ENCODE data around the gene CPSF2. TPM values are rescaled to one million over a fixed set of nuclear protein-coding genes. Genes with fewer than 3 reads are reported as not detected.
A peak's percentile ranks its signal among the peaks of the same experiment; 100 is the strongest.

The CPSF2 gene
- total and polyA plus RNA-seq, 2 of the 13 experiments (the other 11 are each of a cell fraction or from before 2014, with no cell fraction given), result 14.3 to 67.9 TPM

GRCh38 chr14:92121670-92122350, at the start of gene CPSF2, which contains the start of gene NDUFB1 (continued):
- TF ChIP-seq ZNF891 (CRISPR knock-in tag; IDR thresholded peaks at IDR 0.05) (no peak), ATF4 (CRISPR knock-in tag; IDR thresholded peaks at IDR 0.05) (no peak), ZBTB26 (CRISPR knock-in tag; IDR thresholded peaks at IDR 0.05; ENCODE audit: borderline replicate concordance) (no peak), ZNF235 (CRISPR knock-in tag; IDR thresholded peaks at IDR 0.05; ENCODE audit: borderline replicate concordance) (no peak), ZFX (CRISPR knock-in tag; IDR thresholded peaks at IDR 0.05; ENCODE audit: low read depth) (peak; percentile 86; the same call in 1 of the 2 replicates), RORA (CRISPR knock-in tag; IDR thresholded peaks at IDR 0.05) (no peak), ARHGAP35 (CRISPR knock-in tag; IDR thresholded peaks at IDR 0.05; ENCODE audit: borderline replicate concordance) (no peak), DMAP1 (CRISPR knock-in tag; IDR thresholded peaks at IDR 0.05) (peak; percentile 71; the same call in 1 of the 2 replicates), ZBTB10 (CRISPR knock-in tag; IDR thresholded peaks at IDR 0.05; ENCODE audit: borderline replicate concordance) (no peak; the same call in 1 of the 2 replicates), KLF6 (CRISPR knock-in tag; IDR thresholded peaks at IDR 0.05) (0 out of 2 replicates have a peak, but pooled peaks have one; percentile 25), ASH2L (IDR thresholded peaks at IDR 0.05; ENCODE audit: insufficient read length, low read depth, low read length) (peak; percentile 97), MIER2 (CRISPR knock-in tag; IDR thresholded peaks at IDR 0.05) (no peak), HOXD1 (CRISPR knock-in tag; IDR thresholded peaks at IDR 0.05) (peak; percentile 50; the same call in 1 of the 2 replicates), HMGXB3 (CRISPR knock-in tag; IDR thresholded peaks at IDR 0.05; ENCODE audit: borderline replicate concordance) (no peak), RFX1 (IDR thresholded peaks at IDR 0.05) (no peak), ZNF354B (CRISPR knock-in tag; IDR thresholded peaks at IDR 0.05) (no peak)
- TF ChIP-seq, protein P1, sequence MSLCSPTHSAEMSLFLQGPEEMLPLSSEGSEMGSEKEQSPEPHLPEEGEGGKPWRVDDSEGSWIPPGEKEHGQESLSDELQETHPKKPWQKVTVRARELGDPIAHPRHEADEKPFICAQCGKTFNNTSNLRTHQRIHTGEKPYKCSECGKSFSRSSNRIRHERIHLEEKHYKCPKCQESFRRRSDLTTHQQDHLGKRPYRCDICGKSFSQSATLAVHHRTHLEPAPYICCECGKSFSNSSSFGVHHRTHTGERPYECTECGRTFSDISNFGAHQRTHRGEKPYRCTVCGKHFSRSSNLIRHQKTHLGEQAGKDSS (CRISPR knock-in tag; IDR thresholded peaks at IDR 0.05; ENCODE audit: borderline replicate concordance, low read depth), result peak; percentile 43; the same call in 1 of the 2 replicates
- TF ChIP-seq, protein P2, sequence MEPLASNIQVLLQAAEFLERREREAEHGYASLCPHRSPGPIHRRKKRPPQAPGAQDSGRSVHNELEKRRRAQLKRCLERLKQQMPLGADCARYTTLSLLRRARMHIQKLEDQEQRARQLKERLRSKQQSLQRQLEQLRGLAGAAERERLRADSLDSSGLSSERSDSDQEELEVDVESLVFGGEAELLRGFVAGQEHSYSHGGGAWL (CRISPR knock-in tag; IDR thresholded peaks at IDR 0.05), result peak; percentile 70; the same call in 1 of the 2 replicates
